ENCODE results near the gene LSMEM2. TPM values are rescaled to one million over a fixed set of nuclear protein-coding genes. Genes with fewer than 3 reads are reported as not detected.

LSMEM2 gene
- total RNA-seq, 1 experiment from 2014 or later: not detected

DNA sequence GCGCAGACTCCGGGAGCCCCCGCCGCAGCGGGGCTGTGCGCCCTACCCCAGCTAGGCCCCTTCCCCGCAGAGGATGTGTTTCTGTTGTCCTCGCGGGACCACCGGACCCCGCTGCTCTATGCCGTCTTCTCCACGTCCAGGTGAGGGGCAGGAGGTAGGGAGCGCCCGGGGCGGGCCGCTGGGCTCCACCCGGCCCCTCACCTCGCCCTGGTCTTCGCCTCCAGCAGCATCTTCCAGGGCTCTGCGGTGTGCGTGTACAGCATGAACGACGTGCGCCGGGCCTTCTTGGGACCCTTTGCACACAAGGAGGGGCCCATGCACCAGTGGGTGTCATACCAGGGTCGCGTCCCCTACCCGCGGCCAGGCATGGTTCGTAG is 5.2 kb upstream of the LSMEM2 start:
- no peaks in the 10 kb centered on the region for H3K4me1 ChIP-seq (ENCODE audit: insufficient read depth, low read length, poor library complexity, severe bottlenecking)

GRCh38 chr3:50274371-50275104 is 4.3 kb upstream of the LSMEM2 start:
- Histone ChIP-seq H3K36me3 (ENCODE audit: insufficient read depth, low read length, poor library complexity, severe bottlenecking) (no peaks in the 10 kb centered on the region), H3K4me3 (ENCODE audit: low read depth, low read length, poor library complexity, severe bottlenecking) (no peak overlapping the region), H3K9me3 (ENCODE audit: low read depth, low read length, poor library complexity, severe bottlenecking) (no peaks in the 10 kb centered on the region), H3K27ac (ENCODE audit: low read depth, low read length, poor library complexity, severe bottlenecking) (no peak overlapping the region), H3K4me1 (ENCODE audit: insufficient read depth, low read length, poor library complexity, severe bottlenecking) (no peaks in the 10 kb centered on the region), H3K27me3 (replicated peaks; ENCODE audit: insufficient read depth, low read depth, low read length, poor library complexity) (peaks cover 4% of the 10 kb centered on the region)
- ChIA-PET POLR2A (ENCODE audit: low non-redundant PET) (no interaction called here), CTCF (interaction anchor here (0.6 to 0.7 kb wide), 2 partner anchors 127 to 1319 kb away, joined by 7 to 8 read pairs; no protein-coding TSS in a partner anchor)
- no peak for TF ChIP-seq EZH2 (IDR thresholded peaks at IDR 0.05; ENCODE audit: borderline replicate concordance, low read depth, low read length, poor library complexity, severe bottlenecking)
- TF ChIP-seq, protein P1, sequence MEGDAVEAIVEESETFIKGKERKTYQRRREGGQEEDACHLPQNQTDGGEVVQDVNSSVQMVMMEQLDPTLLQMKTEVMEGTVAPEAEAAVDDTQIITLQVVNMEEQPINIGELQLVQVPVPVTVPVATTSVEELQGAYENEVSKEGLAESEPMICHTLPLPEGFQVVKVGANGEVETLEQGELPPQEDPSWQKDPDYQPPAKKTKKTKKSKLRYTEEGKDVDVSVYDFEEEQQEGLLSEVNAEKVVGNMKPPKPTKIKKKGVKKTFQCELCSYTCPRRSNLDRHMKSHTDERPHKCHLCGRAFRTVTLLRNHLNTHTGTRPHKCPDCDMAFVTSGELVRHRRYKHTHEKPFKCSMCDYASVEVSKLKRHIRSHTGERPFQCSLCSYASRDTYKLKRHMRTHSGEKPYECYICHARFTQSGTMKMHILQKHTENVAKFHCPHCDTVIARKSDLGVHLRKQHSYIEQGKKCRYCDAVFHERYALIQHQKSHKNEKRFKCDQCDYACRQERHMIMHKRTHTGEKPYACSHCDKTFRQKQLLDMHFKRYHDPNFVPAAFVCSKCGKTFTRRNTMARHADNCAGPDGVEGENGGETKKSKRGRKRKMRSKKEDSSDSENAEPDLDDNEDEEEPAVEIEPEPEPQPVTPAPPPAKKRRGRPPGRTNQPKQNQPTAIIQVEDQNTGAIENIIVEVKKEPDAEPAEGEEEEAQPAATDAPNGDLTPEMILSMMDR (conservative IDR thresholded peaks at IDR 0.05; ENCODE audit: low read depth, low read length): peak; percentile 81
- no TSS peak for BruUV-seq (replicated peaks)
- DNase-seq (ENCODE audit: low spot score): peak; percentile 60
- intact Hi-C loops (cut with micrococcal nuclease; ENCODE audit: unreplicated experiment): no loop called here

More for the DNA sequence above, 5.2 kb upstream of the LSMEM2 start:
- intact Hi-C loops (cut with micrococcal nuclease; ENCODE audit: unreplicated experiment): loop anchor here (1.0 kb wide), 2 partner anchors 46 to 81 kb away; no protein-coding TSS in a partner anchor
- peaks cover 4% of the 10 kb centered on the region for H3K27me3 ChIP-seq (replicated peaks; ENCODE audit: insufficient read depth, low read depth, low read length, poor library complexity)
- no peak overlapping the region for H3K27ac ChIP-seq (ENCODE audit: low read depth, low read length, poor library complexity, severe bottlenecking)
- H3K36me3 ChIP-seq (ENCODE audit: insufficient read depth, low read length, poor library complexity, severe bottlenecking): no peaks in the 10 kb centered on the region
- TF ChIP-seq, protein P1 (conservative IDR thresholded peaks at IDR 0.05; ENCODE audit: low read depth, low read length): no peak
- no peak for TF ChIP-seq EZH2 (IDR thresholded peaks at IDR 0.05; ENCODE audit: borderline replicate concordance, low read depth, low read length, poor library complexity, severe bottlenecking)
- no TSS peak for BruUV-seq (replicated peaks)
- ChIA-PET POLR2A (ENCODE audit: low non-redundant PET) (no interaction called here), CTCF (interaction anchor here (0.6 kb wide), 1 partner anchor 340 kb away, joined by 3 read pairs; no protein-coding TSS in a partner anchor)
- no peak for DNase-seq (ENCODE audit: low spot score)
- H3K4me3 ChIP-seq (ENCODE audit: low read depth, low read length, poor library complexity, severe bottlenecking): no peak overlapping the region
- H3K9me3 ChIP-seq (ENCODE audit: low read depth, low read length, poor library complexity, severe bottlenecking): no peaks in the 10 kb centered on the region

DNA sequence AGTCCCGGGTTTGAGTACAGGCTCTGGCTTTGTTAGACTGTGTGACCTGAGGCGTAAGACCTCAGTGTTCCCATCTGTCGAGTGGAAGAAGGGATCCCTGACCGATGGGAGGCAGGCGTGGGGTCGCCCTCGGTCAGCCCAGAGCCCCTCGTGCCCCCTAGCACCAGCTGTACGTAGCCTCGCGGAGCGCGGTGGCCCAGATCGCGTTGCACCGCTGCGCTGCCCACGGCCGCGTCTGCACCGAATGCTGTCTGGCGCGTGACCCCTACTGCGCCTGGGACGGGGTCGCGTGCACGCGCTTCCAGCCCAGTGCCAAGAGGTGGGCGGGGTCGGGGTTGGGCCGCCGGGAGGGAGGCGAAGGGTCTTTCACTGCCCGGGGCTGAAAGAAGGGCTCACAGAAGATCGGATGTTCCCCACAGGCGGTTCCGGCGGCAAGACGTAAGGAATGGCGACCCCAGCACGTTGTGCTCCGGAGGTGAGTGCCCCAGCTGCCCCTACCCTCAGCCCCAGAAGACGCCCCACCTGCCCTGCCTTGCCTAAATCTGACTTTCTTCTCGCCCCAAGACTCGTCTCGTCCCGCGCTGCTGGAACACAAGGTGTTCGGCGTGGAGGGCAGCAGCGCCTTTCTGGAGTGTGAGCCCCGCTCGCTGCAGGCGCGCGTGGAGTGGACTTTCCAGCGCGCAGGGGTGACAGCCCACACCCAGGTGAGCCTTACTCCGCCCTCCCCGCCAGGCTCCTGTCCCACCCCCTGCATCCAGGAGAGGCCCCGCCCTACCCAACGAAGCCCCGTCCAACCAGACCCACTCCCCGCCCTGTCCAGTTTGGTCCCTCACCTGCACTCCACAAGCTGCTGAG is 3.5 kb upstream of the LSMEM2 start:
- DNase-seq (ENCODE audit: low spot score): no peak
- no peaks in the 10 kb centered on the region for H3K9me3 ChIP-seq (ENCODE audit: low read depth, low read length, poor library complexity, severe bottlenecking)
- no peak overlapping the region for H3K4me3 ChIP-seq (ENCODE audit: low read depth, low read length, poor library complexity, severe bottlenecking)
- BruUV-seq (replicated peaks): no TSS peak
- TF ChIP-seq, protein P1 (conservative IDR thresholded peaks at IDR 0.05; ENCODE audit: low read depth, low read length): no peak
- no peak for TF ChIP-seq EZH2 (IDR thresholded peaks at IDR 0.05; ENCODE audit: borderline replicate concordance, low read depth, low read length, poor library complexity, severe bottlenecking)
- H3K27me3 ChIP-seq (replicated peaks; ENCODE audit: insufficient read depth, low read depth, low read length, poor library complexity): peaks cover 4% of the 10 kb centered on the region
- no peaks in the 10 kb centered on the region for H3K4me1 ChIP-seq (ENCODE audit: insufficient read depth, low read length, poor library complexity, severe bottlenecking)
- no peaks in the 10 kb centered on the region for H3K36me3 ChIP-seq (ENCODE audit: insufficient read depth, low read length, poor library complexity, severe bottlenecking)
- no peak overlapping the region for H3K27ac ChIP-seq (ENCODE audit: low read depth, low read length, poor library complexity, severe bottlenecking)
- CTCF ChIA-PET: interaction anchor here (0.6 to 0.7 kb wide), 2 partner anchors 128 to 1318 kb away, joined by 7 to 8 read pairs; no protein-coding TSS in a partner anchor
- POLR2A ChIA-PET (ENCODE audit: low non-redundant PET): no interaction called here
- intact Hi-C loops (cut with micrococcal nuclease; ENCODE audit: unreplicated experiment): no loop called here

All from A673 (cell line).